ENCODE measurements around the gene NUP54.

- TF ChIP-seq EZH2 (IDR thresholded peaks at IDR 0.05; ENCODE audit: low read length, unreplicated experiment), result no peak
- TF ChIP-seq, protein P1, sequence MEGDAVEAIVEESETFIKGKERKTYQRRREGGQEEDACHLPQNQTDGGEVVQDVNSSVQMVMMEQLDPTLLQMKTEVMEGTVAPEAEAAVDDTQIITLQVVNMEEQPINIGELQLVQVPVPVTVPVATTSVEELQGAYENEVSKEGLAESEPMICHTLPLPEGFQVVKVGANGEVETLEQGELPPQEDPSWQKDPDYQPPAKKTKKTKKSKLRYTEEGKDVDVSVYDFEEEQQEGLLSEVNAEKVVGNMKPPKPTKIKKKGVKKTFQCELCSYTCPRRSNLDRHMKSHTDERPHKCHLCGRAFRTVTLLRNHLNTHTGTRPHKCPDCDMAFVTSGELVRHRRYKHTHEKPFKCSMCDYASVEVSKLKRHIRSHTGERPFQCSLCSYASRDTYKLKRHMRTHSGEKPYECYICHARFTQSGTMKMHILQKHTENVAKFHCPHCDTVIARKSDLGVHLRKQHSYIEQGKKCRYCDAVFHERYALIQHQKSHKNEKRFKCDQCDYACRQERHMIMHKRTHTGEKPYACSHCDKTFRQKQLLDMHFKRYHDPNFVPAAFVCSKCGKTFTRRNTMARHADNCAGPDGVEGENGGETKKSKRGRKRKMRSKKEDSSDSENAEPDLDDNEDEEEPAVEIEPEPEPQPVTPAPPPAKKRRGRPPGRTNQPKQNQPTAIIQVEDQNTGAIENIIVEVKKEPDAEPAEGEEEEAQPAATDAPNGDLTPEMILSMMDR (conservative IDR thresholded peaks at IDR 0.05; ENCODE audit: low read depth, low read length), result no peak
Measured at GRCh38 chr4:76192236-76192635, 44.0 kb upstream of the NUP54 start.
